Prostate gland (tissue), 2 donors: ENCODE measurements around the gene MTMR4.

Experiments
- POLR2A ChIP-seq: fragments of 450-650 bp; IDR thresholded peaks from one replicate; pipeline ENCODE4 v1.6.1; 2016; ENCODE audit warnings: antibody characterized with exemption, mild to moderate bottlenecking
- TF ChIP-seq, protein P1 (sequence below), 4 experiments: fragments of 200-600 bp in 2 of 4; fragments of 450-650 bp in 2 of 4; sonication (generic) in 2 of 4; IDR thresholded peaks; 1 replicate in 3 of 4; 2 replicates in 1 of 4; pipeline ENCODE4 v1.5.1; 2016 to 2019; ENCODE audit warnings: antibody characterized with exemption in 4 of 4, mild to moderate bottlenecking in 2 of 4, moderate library complexity in 2 of 4

DNA sequence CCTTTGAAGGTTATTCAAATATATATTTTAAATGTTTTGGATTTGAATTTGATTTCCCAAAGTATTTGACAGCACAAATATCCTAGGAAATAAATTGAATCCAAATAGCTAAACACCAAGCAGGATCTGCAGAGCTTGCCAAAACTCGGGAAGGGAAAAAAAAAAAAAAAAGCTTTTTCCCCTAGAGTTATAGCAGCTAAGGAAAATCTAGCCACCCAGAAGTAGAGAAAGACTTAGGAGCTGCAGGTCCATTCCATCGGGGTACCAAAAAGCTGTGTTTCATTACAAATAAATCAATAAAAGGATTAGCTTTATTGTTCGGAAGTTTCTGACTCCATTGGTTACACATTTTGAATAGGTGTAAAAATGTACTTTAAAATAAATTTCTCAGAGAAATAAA, 45.5 kb downstream of the MTMR4 start:
- TF ChIP-seq, protein P1, sequence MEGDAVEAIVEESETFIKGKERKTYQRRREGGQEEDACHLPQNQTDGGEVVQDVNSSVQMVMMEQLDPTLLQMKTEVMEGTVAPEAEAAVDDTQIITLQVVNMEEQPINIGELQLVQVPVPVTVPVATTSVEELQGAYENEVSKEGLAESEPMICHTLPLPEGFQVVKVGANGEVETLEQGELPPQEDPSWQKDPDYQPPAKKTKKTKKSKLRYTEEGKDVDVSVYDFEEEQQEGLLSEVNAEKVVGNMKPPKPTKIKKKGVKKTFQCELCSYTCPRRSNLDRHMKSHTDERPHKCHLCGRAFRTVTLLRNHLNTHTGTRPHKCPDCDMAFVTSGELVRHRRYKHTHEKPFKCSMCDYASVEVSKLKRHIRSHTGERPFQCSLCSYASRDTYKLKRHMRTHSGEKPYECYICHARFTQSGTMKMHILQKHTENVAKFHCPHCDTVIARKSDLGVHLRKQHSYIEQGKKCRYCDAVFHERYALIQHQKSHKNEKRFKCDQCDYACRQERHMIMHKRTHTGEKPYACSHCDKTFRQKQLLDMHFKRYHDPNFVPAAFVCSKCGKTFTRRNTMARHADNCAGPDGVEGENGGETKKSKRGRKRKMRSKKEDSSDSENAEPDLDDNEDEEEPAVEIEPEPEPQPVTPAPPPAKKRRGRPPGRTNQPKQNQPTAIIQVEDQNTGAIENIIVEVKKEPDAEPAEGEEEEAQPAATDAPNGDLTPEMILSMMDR (IDR thresholded peaks at IDR 0.05) = no peak
- no peak for TF ChIP-seq POLR2A
